Embryonic facial prominence (tissue), 1 donor: ENCODE data around the gene CD180.

Experiments
- DNase-seq: peaks from one replicate; pipeline ENCODE4 v3.0.0-alpha.2; 2016; ENCODE audit errors: extremely low spot score

CD180 gene

DNA sequence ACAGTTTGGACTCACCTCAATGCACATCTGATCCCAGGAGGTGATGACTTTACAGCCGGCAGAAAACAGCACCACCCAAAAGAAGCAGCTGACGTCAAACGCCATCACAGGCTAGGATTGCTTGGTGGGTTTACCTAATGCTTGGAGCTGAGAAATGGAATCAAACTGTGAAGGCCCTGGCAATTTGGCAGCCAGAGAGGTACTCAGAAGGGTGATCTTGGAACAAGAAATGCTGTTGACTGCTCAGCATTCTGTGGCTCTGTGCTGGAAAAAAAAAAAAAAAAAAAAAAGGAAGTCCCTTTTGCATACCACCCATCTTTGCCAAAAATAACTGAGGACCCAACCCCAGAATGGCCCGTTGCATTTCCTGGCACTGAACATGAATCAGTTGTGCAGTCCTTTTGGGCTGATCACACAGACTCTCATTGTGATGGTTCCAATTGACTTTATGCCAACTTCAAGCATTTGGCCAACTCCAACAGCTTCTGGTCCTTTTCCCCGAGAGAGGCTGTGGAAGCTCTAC, at the start of gene CD180:
Gene CD180 (minus strand): TSS at position 263 of the 523 bp plus-strand sequence. CDS start 158 bp downstream, at position 105.
- DNase-seq, result no peak

- DNase-seq, result peak; percentile 80
Measured at GRCh38 chr5:67246108-67246507, 49.5 kb upstream of the CD180 start.

GRCh38 chr5:67245259-67245846, 48.8 kb upstream of the CD180 start:
- no peak for DNase-seq

- DNase-seq, result no peak
Measured at GRCh38 chr5:67244345-67244793, 47.8 kb upstream of the CD180 start.

- no peak for DNase-seq
Measured at GRCh38 chr5:67243944-67244343, 47.3 kb upstream of the CD180 start.

GRCh38 chr5:67243349-67243748, 46.8 kb upstream of the CD180 start:
- no peak for DNase-seq

DNA sequence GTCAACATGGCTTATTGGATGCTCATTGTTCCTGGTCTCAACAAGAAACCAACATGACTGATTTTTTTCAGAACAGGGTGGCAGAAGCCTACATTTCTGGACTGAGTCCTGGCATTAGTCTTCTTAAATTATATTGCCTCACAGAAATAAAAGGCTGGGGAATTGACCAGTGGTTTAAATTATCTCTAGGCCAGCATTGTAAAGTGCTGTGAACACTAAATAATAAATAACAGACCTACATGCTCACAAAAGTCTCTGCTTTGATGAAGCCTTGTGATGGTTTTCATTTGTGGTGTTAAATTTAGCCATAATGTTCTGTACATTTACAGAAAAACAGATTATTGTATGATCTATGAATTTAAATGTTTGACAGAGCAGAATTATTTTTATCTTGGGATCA, 44.7 kb upstream of the CD180 start:
- DNase-seq, result no peak

GRCh38 chr5:67240846-67241245, 44.2 kb upstream of the CD180 start:
- no peak for DNase-seq

- no peak for DNase-seq
Measured at GRCh38 chr5:67240065-67240464, 43.5 kb upstream of the CD180 start.

- no peak for DNase-seq
Measured at GRCh38 chr5:67238191-67238590, 41.6 kb upstream of the CD180 start.

DNA sequence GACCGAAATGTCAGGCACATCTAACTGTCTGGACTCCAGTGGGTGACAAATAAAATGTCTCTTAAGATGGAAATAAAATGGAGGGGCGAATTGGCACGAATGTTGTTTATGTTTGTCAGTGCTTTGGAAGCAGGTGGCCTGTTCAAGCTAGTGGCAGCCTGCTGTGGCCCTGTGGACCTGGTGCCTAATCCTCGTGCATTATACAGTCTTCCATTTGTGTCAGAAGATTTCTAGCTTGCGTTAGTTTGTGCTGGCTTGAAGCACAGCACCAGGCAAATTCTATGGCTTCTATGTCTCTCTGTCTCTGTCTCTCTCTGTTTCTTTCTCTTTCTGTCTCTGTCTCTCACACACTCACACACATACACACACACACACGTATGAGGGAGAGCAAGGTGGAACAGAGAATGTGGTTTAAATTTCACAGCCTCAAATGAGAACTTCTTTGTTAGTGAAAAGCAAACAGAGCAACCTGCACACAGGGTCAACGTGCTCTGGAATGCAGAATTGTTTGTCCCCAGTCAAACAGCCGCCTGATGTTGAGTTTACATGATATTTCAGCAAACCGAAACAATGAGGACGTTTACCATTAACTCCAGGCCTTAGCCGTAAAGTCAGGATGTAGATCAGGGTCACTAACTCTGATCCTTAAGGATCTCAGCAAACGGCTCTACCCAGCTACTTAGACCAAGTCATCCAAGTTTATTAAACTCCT, 39.0 kb upstream of the CD180 start:
- no peak for DNase-seq

DNA sequence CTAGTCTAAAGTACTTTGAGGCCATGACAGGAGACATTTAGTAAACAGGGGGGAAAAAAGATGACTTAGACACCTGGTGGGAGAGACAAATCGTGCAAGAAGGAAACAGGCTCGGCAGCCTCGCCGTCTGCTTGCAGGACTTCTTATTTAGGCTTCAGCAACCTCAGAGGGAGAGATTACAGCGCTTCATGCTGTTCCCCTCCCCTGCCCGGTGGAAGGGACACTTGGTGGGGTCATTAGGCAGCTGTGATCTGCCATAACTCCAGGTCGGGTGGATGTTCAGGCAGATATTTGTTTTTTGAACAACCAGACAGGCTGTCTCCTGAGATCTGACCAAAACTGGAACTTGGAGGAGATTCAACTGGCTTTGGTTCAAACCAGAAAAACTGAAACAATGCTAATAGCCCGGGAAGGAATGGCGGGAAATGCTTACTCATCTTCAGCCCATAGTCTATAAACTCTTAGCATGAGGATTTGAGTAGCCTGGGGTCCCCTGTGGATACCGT, 38.1 kb upstream of the CD180 start:
- DNase-seq, result no peak

DNA sequence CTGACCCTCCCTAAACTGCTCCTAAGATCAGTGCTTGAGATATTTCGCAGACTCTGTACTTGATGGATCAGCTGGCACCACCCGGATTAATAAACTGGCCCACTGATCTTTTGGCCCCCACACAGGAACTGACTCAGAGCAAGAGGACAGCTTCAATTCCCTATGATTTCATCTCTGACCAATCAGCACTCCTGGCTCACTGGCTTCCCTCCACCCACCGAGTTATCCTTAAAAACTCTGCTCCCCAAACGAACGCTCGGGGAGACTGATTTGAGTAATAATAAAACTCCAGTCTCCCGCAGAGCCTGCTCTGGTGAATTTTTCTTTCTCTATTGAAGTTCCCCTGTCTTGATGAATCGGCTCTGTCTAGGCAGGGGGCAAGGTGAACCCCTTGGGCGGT, 36.5 kb upstream of the CD180 start:
- DNase-seq, result no peak

GRCh38 chr5:67223211-67223610, 26.6 kb upstream of the CD180 start:
- no peak for DNase-seq

DNA sequence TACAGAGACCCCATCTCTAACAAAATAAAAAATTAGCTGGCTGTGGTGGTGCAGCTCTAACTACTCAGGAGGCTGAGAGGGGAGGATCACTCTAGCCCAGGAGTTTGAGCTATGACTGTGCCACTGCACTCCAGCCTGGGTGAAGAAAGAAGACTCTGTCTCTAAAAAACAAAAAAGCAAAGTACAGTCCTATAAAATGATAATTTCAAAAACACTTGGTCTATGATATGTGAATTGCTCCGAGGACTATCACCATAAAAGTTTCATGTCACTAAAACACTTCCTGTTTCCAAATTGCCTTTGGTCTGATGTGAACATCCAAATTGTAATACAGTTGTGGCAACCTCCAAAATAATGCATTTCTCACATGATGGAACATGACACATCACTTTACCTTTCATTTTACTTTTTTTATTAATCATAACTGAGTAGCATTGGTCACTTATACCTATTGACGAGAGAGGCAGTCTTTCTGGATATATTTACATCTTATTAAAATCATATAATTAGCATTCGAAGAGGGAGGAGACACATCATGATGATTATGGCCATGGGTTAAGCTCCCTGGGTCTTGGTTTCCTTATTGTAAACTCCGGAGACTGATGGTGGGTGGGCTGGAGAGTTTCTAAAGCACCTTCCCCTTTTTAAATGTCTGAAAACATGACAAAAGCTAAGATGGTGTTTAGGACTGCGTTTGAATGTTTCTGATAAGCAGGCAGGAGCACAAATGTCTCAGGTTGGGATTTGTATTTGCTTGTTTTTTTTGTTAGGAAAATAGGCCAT, 25.8 kb upstream of the CD180 start:
- no peak for DNase-seq

GRCh38 chr5:67221487-67222242, 25.1 kb upstream of the CD180 start:
- no peak for DNase-seq

GRCh38 chr5:67216564-67216963, 20.0 kb upstream of the CD180 start:
- no peak for DNase-seq

GRCh38 chr5:67215519-67216471, 19.2 kb upstream of the CD180 start:
- DNase-seq, result no peak

- DNase-seq, result no peak
Measured at GRCh38 chr5:67214707-67215447, 18.3 kb upstream of the CD180 start.

DNA sequence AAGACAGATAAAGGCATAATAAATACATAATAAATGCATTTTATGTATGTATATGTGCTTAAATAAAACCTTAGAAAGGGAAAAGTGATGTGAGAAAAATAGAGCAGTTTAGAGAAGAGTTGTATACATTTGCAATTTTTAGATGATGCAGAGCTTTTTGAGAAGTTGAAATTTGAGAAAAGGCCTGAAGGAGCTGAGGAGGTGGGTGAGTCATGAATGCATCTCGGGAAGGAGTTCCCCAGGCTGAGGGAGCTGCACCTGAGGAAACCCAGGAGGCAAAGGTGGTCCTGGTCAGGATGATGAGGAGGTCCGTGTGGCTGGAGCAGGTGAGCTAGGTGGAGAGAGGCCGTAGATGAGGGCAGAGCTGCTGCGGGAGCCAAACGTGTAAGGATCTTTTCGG, 17.4 kb upstream of the CD180 start:
- DNase-seq, result no peak
